GM18868 (cell line): Measurements from ENCODE around the gene TRERF1.
"Not testable (repeated sequence)": the region's sequence is repeated elsewhere in the genome, so short reads cannot be mapped to it uniquely, and the experiment has no call there.

Source experiments
- ATAC-seq: cut with Tn5 transposase; IDR thresholded peaks from one replicate; pipeline ENCODE4 v1.9.1; 2021; ENCODE audit warnings: mild to moderate bottlenecking, moderate library complexity; ENCODE audit not compliant: unreplicated experiment

The TRERF1 gene

DNA sequence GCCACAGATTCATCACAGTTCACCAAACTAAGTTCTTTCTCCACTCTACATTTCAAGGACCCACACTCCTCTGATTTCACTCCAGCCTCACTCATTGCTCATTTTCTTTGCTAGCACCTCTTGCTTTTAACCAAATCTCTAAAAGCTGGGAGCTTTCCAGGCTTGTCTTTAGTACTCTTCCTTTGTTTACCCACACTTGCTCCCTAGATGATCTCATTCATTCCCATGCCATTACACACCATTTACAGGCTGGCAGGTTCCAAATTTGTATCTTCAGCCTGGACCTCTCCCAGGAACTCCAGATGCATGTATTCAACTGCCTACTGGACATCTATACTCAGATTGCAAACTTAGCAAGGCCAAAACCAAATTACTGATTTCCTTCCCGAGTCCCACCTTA, 251.7 kb downstream of the TRERF1 start:
- no peak for ATAC-seq

DNA sequence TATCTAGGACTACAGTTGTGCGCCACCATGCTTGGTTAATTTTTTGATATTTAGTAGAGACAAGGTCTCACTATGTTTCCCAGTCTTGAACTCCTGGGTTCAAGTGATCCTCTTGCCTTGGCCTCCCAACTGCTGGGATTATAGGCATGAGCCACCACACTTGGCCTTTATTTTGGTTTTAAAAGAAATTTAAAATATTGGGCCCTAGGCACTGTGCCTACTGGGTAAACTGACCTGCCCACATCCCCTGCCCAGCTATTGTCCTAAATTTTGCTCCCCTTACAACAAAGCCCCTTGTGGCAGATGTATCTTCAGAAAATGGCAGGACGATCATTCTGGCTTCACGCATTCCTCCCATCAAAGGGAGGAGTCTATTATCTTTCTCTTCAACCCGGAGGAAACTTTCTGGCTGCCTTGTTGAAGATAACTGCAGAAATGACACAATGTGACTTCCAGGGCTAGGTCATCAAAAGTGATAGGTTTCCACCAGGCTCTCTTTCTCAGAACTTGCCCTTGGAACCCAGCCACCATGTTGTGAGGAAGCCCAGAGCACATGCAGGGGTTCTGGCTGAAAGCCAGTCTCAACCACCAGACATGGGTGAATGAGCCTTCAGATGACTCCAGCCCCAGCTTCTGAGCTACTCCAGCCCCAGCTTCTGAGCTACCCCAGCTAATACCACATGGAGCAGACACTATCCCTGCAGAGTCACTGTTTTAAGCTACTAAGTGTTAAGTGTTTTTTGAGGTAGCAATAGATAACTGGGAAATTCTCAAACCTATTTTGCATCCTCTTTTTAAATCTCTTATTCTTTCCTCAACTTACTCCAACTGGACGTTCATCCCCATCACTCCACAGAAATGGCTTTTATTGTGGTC, 252.4 kb downstream of the TRERF1 start:
- no peak for ATAC-seq

DNA sequence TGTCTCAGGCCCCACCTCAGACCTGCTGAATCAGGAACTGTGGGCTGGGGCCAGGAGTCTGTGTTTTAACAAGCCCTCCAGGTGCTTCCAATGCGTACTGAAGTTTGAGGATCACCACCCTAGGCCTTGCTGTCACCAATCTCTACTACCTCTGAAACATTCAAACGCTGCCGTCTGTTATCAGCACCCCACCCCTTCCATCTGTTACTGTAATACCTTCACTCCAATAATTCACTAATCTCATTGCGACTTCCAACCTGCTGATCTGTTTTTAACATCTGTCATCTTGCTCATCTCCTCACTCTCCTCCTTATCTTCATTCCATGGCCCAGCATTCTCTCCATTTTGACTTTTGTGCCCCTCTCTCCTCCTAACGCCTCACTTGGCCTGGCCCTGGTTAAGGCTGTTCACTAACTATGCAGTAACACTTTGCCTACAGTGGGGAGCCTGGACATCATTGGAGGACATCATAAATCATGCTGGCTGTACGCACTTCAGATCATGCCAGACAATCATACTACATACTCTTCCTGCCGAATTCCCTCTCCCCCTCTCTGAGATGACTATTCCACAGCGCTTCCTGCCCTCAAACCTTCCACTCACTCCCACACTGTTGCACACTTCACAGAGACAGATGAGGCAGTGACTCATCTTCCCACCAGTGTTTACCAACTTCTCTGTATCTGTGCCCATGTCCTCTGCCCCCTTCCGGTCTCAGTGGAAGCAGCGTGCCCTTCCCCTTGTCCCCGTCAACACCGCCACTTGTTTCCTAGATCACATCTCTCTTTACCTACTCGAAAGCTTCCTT, 254.0 kb downstream of the TRERF1 start:
- ATAC-seq = no peak

DNA sequence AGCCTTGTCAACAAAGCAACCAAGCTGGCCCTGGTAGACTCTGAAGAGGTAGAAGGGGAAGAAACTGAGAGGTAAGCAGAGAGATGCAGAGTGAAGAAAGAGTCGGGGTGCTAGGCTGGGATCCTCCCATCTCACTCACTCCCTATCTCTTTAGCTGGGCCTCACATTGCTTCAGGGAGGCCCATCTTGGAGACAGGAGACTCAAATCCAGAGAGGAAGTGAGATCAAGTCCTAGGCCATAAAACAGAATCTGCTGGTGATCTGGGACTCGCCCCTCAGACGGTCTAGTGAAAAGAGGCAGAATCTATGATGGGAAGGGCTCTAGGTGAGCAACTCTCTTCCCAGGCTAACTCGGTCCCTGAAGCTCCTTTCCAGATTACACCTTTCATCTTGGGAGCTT, 256.3 kb downstream of the TRERF1 start:
- ATAC-seq = no peak

DNA sequence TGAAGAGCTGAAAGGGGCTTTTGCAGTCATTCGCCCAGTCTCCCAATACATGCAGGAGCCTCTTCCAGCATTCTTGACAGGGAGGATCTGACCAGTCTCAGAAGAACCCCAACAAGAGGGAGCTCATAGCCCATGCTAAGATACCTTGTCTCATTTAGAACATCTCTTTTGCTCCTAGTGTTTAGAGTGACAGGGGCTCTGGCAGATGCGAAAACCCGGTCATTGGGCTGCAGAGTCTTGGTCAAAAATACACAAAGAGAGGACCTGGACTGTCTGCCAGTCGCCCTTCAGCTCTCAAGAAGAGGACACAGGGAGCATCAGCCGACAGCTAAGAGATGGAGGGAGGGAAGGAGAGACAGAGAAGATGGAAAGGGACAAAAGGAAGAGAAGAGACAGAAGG, 257.7 kb downstream of the TRERF1 start:
- no peak for ATAC-seq

DNA sequence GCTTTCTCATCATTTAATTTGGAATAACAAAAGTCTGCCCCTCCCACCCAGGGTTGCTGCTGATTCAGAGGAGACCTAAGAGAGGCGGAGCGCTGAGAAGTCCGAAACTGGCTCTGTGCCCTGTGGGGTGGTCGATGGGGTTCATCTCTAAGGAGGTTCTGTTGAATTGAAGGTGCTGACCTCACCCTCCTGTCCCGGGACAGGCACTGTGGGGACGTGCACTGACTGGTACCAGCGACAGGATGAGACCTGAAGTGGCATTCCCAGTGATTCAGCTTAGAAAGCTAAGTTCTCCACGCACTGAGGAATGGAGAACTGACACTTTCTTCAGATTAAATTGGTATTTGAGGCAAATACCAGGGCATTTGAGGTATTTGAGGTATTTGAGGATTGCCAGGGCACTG, 258.2 kb downstream of the TRERF1 start:
- ATAC-seq = no peak

DNA sequence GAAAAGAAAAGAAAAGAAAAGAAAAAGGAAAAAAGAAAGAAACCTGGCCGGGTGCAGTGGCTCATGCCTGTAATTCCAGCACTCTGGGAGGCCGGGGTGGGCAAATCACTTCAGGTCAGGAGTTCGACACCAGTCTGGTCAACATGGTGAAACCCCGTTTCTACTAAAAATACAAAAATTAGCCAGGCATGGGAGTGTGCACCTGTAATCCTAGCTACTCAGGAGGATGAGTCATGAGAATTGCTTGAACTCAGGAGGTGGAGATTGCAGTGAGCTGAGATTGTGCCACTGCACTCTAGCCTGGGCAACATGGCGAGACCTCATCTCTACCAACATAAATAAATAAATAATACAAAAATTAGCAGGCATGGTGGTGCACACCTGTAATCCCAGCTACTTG, 259.3 kb downstream of the TRERF1 start:
- not testable (repeated sequence) for ATAC-seq

DNA sequence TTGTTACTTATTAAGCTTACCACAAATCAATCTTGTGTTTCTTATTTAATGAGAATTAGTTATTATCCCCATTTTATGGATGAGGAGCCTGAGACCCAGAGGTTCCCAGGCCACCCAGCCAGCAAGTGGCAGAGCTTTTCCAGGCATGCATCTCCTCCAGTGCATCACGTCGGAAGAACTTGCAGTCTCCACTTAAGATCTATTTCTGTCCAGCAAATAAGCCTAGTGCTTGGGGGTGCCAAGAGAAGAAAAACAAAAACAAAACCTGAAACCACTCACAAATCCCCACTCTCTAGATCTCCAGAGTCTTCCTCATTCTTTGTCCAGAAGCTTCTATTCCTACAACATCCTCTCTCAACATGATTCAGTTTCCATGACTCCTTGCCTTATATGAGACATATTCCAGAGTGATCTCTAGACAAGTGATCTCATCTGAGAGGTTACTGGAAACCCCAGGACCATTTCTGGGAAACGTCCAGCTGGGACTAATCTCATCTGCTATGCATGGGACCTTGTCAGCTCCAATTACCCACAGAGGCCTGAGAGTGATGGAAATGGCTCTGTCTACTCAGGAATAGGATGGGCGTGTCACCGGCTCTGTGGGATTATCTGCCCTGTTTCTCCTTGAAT, 261.1 kb downstream of the TRERF1 start:
- no peak for ATAC-seq

DNA sequence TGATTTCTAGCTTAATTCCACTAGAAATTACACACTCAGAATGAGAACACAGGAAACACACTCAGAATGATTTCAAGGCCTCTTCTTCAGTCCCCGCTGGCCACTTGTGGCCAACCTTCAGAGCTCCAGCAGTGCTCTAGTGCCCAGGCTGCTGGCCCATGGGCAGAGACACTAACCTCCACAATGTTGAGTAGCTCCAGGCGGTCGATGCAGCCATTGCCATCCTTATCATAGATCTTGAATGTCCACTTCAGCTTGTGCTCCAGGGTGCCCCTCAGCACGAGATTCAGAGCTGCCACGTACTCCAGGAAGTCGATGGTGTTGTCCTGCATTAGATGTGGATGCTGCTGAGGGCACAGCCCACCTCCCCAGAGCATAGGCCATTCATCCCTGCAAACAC, 263.3 kb downstream of the TRERF1 start:
- no peak for ATAC-seq

DNA sequence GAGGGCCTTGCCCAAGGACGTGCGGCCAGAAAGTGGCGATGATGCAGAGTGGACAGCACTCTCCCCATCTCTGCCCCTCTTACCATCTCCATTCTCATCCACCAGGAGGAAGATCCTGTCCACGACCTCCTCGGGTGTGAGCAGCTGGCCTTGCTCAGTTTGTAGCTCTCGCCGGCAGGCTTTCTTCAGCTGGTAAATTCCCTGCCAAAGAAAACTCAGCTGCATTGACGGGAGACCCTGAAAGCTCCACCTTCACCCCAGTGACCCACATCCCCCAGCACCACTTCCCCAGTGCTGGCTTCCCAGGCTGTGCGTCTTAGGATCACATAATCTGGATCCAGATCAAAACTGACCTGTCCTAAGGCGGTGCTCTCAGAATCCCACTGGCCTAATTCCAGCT, 266.1 kb downstream of the TRERF1 start:
- no peak for ATAC-seq

DNA sequence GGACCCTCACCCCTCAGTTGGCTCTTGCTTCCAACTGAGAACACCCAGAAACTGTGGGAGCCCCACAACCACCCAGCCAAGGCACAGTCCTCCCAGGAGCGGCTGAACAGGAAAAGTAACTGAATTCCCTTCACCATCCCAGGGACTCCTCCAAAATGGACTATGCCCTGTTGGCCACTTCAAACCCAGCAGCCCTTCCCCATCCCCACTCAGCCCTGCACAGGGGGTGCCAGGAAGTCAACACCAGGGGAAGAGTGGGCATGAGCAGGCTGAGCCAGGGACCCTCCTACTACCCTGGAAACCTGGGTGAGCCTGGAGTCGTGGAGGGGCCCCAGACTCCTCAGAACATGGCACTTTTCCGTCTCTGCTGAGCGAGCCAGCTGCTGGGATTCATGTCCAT, 267.3 kb downstream of the TRERF1 start:
- no peak for ATAC-seq

DNA sequence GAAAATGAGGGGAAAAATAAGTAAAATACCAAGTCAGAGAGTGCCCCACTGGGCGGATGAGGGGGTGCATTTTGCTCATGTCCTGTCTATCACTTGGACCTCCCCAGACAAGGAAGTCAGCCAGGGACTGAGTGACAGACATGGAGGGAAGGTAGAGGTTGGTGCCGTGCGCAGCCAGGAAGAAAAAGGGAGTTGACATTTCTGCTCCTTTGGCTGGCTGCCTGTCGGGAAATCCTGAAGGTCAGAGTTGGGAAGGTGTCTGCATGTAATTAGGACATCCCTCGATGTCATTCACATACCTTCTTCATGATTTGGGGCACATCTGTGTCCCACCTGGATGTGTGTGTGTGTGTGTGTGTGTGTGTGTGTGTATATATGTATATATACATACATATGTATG, 269.6 kb downstream of the TRERF1 start:
- ATAC-seq = no peak

DNA sequence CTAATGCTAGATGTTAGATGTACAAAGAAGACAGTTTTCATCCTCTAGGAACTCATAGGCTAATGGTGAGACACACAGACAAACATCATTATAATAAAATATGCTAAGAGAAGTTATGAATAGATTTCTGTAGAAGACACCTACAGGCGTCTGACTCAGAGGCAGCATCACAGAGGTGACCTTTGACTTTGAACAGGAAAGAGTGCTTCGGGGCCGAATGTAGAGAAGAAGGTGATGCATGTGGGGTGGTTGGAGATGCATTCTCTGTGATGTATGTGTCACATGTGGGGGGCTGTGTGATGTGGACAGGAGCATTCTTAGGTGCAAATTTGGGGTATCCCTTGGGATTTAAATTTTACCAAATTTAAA, 271.8 kb downstream of the TRERF1 start:
- ATAC-seq = no peak

DNA sequence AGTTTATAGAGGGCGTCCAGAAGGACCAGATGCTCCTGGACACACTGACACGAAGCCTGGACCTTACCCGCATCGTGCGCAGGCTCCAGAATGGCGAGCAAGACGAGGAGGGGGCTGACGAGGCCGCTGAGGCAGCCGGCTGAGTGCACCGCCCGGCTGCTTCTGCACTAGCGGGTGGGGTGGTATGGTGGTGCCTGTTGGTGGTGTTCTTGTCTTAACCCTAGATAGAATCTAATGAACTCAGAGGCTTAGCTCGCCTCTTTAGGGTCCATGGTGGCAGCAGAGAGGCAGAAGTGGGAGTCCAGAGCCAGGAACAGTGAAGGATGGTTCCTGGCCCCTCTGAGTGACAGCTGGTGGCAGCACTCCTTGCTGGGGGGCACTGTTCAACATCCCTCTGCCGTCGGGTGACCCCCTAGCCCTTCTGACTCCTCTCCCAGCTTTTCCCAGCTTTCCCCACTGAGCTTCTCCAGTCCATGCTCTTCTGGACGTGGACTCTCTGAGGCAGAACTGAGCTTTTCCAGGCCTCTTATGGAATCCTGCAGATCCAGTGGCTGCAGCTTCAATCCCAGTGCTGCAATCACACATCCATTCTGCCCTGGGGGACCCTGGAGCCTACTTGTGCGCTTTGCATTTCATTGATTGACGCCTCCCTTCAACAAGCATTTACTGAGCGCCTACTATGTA, 272.3 kb downstream of the TRERF1 start:
- no peak for ATAC-seq

DNA sequence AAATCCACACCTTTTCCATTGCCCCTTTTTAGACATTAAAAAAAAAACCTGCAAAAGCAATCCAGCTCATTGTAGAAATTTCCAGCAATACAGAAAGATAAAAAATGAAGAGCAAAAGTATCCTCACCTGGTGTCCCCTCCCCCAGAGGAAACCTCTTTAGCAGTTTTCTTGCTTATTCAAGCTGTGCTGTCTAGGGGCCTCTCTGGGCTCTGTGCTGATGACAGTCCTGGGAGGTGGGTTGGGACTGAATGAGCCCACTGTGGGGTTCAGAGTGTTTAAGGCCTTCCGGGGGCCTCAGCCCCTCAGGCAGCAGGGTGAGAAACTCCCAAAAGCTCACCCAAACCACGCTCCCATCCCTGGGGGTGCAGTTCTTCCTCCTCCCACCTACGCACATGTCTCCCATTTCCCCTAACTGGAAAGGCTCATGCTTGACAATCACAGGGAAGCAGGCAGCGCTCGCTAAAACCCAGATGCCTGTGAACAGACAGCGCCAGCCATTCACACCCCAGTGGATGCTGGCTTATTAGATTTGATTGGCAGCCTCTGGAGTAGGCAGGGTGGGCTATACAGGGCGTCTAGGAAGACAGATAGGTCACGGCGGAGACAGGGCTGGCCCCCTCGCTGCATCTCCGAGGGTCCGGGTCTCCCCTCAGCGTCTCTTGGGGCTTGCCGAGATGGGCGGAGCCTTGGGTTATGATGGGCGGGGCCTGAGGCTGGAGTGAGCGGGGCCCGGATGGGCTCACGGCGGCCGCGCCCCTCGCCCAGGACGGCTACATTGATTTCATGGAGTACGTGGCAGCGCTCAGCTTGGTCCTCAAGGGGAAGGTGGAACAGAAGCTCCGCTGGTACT, 274.0 kb downstream of the TRERF1 start:
- ATAC-seq = no peak

DNA sequence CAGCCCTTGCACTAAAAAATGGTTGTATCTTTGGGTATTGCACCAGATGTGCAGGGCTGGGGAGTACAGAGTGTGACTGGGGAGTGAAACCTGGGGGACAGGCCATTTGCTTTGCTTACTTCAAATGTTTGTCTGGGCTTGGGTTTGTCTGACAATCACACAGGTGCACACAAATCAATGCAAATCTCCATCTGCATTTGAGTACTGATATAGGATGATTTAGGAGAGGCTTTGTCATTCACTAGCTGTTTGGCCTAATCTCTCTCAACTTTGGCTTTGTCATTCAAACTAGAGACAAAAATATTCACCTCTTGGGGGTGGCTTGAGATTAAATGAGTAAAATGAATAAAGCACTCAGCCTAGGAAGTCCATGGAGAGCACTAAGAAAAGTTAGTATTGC, 274.7 kb downstream of the TRERF1 start:
- ATAC-seq = no peak

DNA sequence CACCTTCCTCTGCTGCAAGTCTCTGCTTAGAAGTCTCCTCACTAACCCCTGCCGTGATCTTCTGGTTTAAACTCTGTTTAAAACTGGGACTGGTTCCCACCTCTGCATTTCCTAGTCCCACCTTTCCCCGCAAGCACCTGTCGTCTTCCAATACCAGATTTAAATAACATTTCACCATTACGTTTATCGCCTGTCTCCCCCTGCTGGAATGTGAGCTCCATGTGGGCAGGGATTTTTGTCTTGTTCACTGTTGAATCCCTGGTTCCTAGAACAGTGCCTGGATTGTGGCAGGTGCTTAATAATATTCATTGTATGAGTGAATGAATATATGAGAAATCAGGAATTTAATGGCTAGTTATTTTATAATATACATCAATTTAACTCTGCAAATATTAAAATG, 275.9 kb downstream of the TRERF1 start:
- no peak for ATAC-seq
